OCI-LY7 (cell line): ENCODE measurements around the gene SCGB3A1. TPM values are rescaled to one million over a fixed set of nuclear protein-coding genes. Genes with fewer than 3 reads are reported as not detected.

Experiments
- BruUV-seq: library from RNA; stranded (reverse); fragments of 400-500 nt; replicated peaks from 2 replicates; lab custom pipeline; 2021; lab: Mats Ljungman, UMichigan
- CTCF ChIA-PET: fragments of 300-600 bp; sonication (Branson Sonifier 250); formaldehyde crosslinking; loops from one replicate; lab custom pipeline; 2022; ENCODE audit warnings: antibody characterized with exemption; ENCODE audit not compliant: unreplicated experiment; lab: Charles Lee
- POLR2A ChIA-PET: fragments of 300-600 bp; sonication (Branson Sonifier 250); formaldehyde crosslinking; loops from one replicate; lab custom pipeline; 2022; ENCODE audit warnings: antibody characterized with exemption; lab: Charles Lee
- DNase-seq: peaks from one replicate; pipeline ENCODE4 v3.0.0-alpha.2; 2015; ENCODE audit warnings: low spot score
- H2AFZ ChIP-seq: fragments of 200-600 bp; sonication (generic), shearing (Covaris generic); 2 replicates; pipeline ENCODE4 v1.6.1; 2014; ENCODE audit warnings: mild to moderate bottlenecking, antibody characterized with exemption, low read length, moderate library complexity
- H3K27ac ChIP-seq: fragments of 200-600 bp; sonication (generic); 2 replicates; pipeline ENCODE4 v1.5.1; 2014; ENCODE audit warnings: mixed run types, low read depth, mild to moderate bottlenecking, moderate library complexity, low read length, inconsistent platforms; ENCODE audit not compliant: poor library complexity, severe bottlenecking
- H3K36me3 ChIP-seq: fragments of 200-600 bp; sonication (generic); 2 replicates; pipeline ENCODE4 v1.6.1; 2014; ENCODE audit warnings: mild to moderate bottlenecking, antibody characterized with exemption, low read length, moderate library complexity, mixed read lengths; ENCODE audit not compliant: insufficient read depth
- H3K4me1 ChIP-seq: fragments of 200-600 bp; sonication (generic); 2 replicates; pipeline ENCODE4 v1.5.1; 2014; ENCODE audit warnings: mild to moderate bottlenecking, low read length; ENCODE audit not compliant: insufficient read depth, poor library complexity, severe bottlenecking
- H3K4me2 ChIP-seq: fragments of 200-600 bp; sonication (generic); 2 replicates; pipeline ENCODE4 v1.6.1; 2014; ENCODE audit warnings: mild to moderate bottlenecking, low read length
- H3K4me3 ChIP-seq: fragments of 200-600 bp; sonication (generic); 2 replicates; pipeline ENCODE4 v1.5.1; 2014; ENCODE audit warnings: mild to moderate bottlenecking, low read depth, low read length; ENCODE audit not compliant: poor library complexity, severe bottlenecking
- H3K79me2 ChIP-seq: fragments of 200-600 bp; sonication (generic); 2 replicates; pipeline ENCODE4 v1.6.1; 2016; ENCODE audit warnings: low read depth, mild to moderate bottlenecking, low read length, moderate library complexity, mixed read lengths; ENCODE audit not compliant: insufficient read depth
- H3K9me2 ChIP-seq: fragments of 200-600 bp; sonication (generic); 2 replicates; pipeline ENCODE4 v1.6.1; 2016; ENCODE audit warnings: mild to moderate bottlenecking, low read length, mixed read lengths; ENCODE audit not compliant: insufficient read depth
- H3K9me3 ChIP-seq: fragments of 200-600 bp; sonication (generic); 2 replicates; pipeline ENCODE4 v1.6.1; 2014; ENCODE audit warnings: mild to moderate bottlenecking, mixed run types, low read length, mixed read lengths
- H4K20me1 ChIP-seq: fragments of 200-600 bp; sonication (generic); 2 replicates; pipeline ENCODE4 v1.6.1; 2014; ENCODE audit warnings: mild to moderate bottlenecking, antibody characterized with exemption, low read length, moderate library complexity, mixed read lengths; ENCODE audit not compliant: insufficient read depth
- CTCF ChIP-seq: fragments of 200-600 bp; sonication (generic); conservative IDR thresholded peaks from 2 replicates; pipeline ENCODE4 v1.5.1; 2014; ENCODE audit warnings: mild to moderate bottlenecking, antibody characterized with exemption, low read length, moderate library complexity, mixed read lengths
- EZH2phosphoT487 ChIP-seq: fragments of 200-600 bp; sonication (generic); IDR thresholded peaks from 2 replicates; pipeline ENCODE4 v1.6.1; 2018; ENCODE audit warnings: low read depth, borderline replicate concordance, mild to moderate bottlenecking, mixed run types, antibody characterized with exemption, low read length, moderate library complexity, mixed read lengths
- intact Hi-C: fragments of 100-400 bp; cut with micrococcal nuclease; formaldehyde crosslinking; loops from one replicate; pipeline ENCODE4 v1.10.0; 2022; ENCODE audit not compliant: unreplicated experiment
- total RNA-seq, 2 experiments: library from RNA; depleted of rRNA in 1 of 2; stranded (reverse); fragments of >200 nt in 1 of 2; shearing (Covaris generic) in 1 of 2; gene quantifications; 2 replicates each; pipeline ENCODE4 v1.2.3, GENCODE V29; 2014 to 2022

Gene SCGB3A1
- total RNA-seq, 2 experiments from 2014 or later: not detected

GRCh38 chr5:180636016-180636402, 44.7 kb upstream of the SCGB3A1 start:
- intact Hi-C loops: no loop called here
- BruUV-seq: no TSS peak
- POLR2A ChIA-PET: interaction anchor here (0.6 kb wide), 1 partner anchor 1566 kb away, joined by 7 read pairs; no protein-coding TSS in a partner anchor

GRCh38 chr5:180633283-180634177, 42.2 kb upstream of the SCGB3A1 start:
- DNase-seq: no peak
- Histone ChIP-seq H2AFZ (no peak overlapping the region), H3K27ac (no peak overlapping the region), H3K9me2 (no peaks in the 10 kb centered on the region), H3K79me2 (no peaks in the 10 kb centered on the region), H4K20me1 (no peaks in the 10 kb centered on the region), H3K9me3 (no peaks in the 10 kb centered on the region), H3K4me3 (no peak overlapping the region), H3K36me3 (no peaks in the 10 kb centered on the region), H3K4me1 (no peaks in the 10 kb centered on the region), H3K4me2 (no peak overlapping the region)
- no peak for TF ChIP-seq EZH2phosphoT487
- POLR2A ChIA-PET: no interaction called here
- BruUV-seq: no TSS peak
- CTCF ChIA-PET: no interaction called here
- intact Hi-C loops: no loop called here

More at GRCh38 chr5:180636016-180636402, 44.7 kb upstream of the SCGB3A1 start:
- DNase-seq: no peak
- no peak overlapping the region for H2AFZ ChIP-seq
- H3K4me1 ChIP-seq: no peaks in the 10 kb centered on the region
- no peak overlapping the region for H3K27ac ChIP-seq
- no peaks in the 10 kb centered on the region for H3K9me2 ChIP-seq
- no peaks in the 10 kb centered on the region for H3K79me2 ChIP-seq
- no peaks in the 10 kb centered on the region for H3K36me3 ChIP-seq
- no peaks in the 10 kb centered on the region for H3K9me3 ChIP-seq
- TF ChIP-seq CTCF (no peak), EZH2phosphoT487 (no peak)
- CTCF ChIA-PET: no interaction called here
- H3K4me2 ChIP-seq: no peak overlapping the region
- no peaks in the 10 kb centered on the region for H4K20me1 ChIP-seq
- H3K4me3 ChIP-seq: no peak overlapping the region

- no peak overlapping the region for H3K4me3 ChIP-seq
- no peaks in the 10 kb centered on the region for H3K79me2 ChIP-seq
- CTCF ChIA-PET: no interaction called here
- no peak overlapping the region for H3K27ac ChIP-seq
- intact Hi-C loops: no loop called here
- POLR2A ChIA-PET: no interaction called here
- H4K20me1 ChIP-seq: no peaks in the 10 kb centered on the region
- no peak for DNase-seq
- BruUV-seq: no TSS peak
- no peak overlapping the region for H3K4me2 ChIP-seq
- H3K4me1 ChIP-seq: no peaks in the 10 kb centered on the region
- H3K9me2 ChIP-seq: no peaks in the 10 kb centered on the region
- H2AFZ ChIP-seq: no peak overlapping the region
- H3K9me3 ChIP-seq: no peaks in the 10 kb centered on the region
- TF ChIP-seq CTCF (no peak), EZH2phosphoT487 (no peak)
- H3K36me3 ChIP-seq: no peaks in the 10 kb centered on the region
These were observed 41.5 kb upstream of the SCGB3A1 start for GRCh38 chr5:180632768-180633167.
